GM18861 (cell line): Measurements from ENCODE around the gene ZFP82.
A peak's percentile ranks its signal among the peaks of the same experiment; 100 is the strongest.

Experiments
- ATAC-seq: cut with Tn5 transposase; IDR thresholded peaks from one replicate; pipeline ENCODE4 v1.9.1; 2021; ENCODE audit not compliant: unreplicated experiment

ZFP82 gene

DNA sequence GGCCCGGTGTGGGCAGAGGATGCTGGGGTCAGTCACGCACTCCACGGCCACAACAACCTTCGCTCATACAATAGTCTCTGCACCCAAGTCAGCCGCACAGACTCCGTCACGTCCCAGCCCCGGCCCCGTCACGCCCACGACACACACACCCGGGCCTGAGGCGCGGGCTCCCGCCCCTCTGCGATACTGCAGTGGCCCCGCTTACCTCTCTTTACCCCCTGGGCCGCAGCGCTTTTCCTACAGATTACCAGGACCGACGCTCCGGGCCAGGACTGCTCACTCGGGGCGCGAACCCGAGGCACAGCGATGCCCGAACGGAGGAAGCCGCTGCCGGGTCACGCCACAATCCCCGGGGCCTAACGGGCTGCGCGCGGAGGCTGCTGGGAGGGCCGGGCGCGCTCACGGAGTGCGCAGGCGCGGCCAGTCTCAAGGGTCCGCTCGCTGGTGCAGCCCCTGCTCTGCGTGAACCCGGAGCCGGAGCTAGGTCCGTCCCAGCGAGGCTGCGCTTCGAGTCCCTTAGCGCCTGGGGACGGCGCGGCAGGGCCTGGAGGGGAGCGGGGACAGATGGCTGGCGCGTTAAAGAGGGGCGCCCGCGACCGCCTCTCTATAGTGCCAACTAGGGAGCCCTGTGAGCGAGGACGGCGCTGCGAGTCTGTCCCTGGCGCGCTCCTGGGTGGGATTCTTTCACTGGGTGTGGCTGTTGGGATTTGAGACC lies at the start of gene ZFP82:
TSS of gene ZFP82 (minus strand) at position 358 of the 715 bp plus-strand sequence. CDS start 8,855 bp downstream, outside the sequence.
- peak; percentile 43 for ATAC-seq

DNA sequence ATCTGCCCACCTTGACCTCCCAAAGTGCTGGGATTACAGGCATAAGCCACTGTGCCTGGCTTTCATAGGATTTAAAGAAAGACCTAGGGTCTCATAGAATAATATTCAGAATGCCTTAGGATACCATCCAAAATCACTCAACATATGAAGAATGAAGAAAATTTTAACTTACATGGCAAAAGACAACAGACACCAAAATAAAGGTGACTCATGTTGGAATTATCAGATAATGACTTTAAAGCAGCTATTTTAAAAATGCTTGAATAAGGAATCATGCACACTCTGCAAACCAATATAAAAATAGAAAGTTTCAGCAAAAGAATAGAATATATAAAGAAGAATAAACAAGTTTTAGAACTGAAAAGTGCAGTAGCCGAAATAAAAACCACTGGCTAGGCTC lies 41.6 kb upstream of the ZFP82 start:
- no peak for ATAC-seq

DNA sequence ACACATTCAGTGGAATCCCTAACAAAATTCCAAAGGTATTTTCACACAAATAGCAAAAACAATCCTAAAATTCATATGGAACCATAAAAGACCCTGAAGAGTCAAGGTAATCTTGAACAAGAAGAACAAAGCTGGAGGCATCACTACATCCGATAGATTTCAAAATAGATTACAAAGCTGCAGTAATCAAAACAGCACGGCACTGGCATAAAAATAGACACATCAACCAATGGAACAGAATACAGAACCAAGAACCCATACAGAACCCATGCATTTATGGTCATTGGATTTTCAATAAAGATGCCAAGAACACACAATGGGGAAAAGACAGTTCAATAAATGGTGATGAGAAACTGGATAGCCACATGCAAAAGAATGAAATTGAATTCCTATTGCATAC lies 38.4 kb upstream of the ZFP82 start:
- no peak for ATAC-seq

DNA sequence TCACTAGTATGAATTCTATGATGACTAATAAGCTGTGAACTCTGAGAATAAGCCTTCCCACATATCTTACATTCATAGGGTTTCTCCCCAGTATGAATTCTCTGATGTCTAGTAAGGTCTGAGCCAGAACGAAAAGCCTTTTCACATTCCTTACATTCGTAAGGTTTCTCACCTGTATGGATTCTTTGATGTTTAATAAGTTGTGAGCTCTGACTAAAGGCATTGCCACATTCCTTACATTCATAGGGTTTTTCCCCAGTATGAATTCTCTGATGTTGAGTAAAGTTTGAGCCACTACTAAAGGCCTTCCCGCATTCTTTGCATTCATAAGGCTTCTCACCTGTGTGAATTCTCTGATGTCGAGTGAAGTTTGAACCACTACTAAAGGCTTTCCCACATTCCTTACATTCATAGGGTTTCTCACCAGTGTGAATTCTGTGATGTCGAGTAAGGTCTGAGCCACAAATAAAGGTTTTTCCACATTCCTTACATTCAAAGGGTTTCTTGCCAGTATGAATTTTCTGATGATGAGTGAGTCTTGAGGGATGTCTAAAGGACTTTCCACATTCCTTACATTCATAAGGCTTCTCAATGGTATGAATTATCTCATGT lies 30.7 kb upstream of the ZFP82 start:
- no peak for ATAC-seq

DNA sequence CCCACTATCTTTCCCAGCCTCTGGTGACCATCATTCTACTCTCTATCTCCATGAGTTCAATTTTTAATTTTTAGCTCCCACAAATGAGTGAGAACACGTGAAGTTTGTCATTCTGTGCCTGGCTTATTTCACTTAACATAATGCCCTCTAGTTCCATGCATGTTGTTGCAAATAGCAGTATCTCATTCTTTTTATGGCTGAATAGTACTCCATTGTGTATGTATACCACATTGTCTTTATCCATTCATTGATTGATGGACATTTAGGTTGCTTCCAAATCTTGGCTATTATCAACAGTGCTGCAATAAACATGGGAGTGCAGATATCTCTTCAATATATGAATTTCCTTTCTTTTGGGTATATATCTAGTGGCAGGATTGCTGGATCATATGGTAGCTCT lies 22.9 kb upstream of the ZFP82 start:
- ATAC-seq = no peak

DNA sequence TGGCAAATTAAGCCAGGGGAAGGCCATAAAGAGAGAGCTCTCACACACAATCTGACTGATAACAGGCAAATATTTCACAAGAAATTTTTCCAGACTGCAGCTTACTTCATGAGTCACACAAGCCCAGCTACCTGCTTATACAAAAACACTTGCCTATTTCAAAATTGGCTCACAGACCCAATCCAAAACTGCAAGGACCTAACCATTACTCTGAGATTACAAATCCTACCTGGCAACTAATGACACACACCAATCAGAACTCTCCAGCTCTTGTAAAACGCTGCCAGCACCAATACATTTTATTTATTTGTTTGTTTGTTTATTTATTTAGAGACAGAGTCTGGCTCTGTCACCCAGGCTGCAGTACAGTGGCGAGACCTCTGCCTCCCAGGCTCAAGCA lies 18.1 kb upstream of the ZFP82 start:
- ATAC-seq = no peak

DNA sequence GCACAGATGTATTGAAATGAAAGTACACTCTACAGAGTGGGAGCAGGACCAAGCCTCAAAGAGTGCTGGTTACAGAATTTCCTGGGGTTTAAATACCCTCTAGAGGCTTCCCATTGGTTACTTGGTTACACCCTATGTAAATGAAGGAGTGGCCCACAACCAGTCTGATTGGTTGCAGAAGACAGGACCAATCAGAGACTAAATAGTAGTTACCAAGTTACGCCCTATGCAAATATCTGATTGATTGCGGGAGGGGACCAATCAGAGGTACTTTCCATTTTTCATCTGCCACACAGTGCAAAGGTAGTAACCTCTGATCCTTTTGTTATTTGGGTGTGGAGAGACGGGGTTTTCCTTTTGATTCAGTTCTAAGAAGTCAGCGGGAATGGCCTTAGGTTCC lies 5.5 kb upstream of the ZFP82 start:
- no peak for ATAC-seq

DNA sequence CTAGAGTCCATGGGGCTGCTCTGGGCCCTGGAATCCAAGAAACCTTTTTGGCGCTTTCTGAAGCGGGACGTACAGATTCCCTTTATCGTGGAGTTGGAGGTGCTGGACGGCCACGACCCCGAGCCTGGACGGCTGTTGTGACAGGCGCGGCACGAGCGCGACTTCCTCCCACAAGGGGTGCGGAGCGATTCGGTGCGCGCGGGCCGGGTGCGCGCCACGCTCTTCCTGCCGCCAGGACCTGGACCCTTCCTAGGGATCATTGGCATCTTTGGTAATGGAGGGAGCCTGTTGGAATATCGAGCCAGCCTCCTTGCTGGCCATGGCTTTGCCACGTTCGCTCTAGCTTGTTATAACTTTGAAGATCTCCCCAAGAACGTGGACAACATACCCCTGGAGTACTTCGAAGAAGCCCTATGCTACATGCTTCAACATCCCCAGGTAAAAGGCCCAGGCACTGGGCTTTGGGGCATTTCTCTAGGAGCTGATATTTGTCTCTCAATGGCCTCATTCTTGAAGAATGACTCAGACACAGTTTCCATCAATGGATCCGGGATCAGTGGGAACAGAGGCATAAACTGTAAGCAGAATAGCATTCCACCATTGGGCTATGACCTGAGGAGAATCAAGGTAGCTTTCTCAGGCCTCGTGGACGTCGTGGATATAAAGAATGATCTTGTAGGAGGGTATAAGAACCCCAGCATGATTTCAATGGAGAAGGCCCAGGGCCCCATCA lies 3.5 kb upstream of the ZFP82 start:
- ATAC-seq = no peak

DNA sequence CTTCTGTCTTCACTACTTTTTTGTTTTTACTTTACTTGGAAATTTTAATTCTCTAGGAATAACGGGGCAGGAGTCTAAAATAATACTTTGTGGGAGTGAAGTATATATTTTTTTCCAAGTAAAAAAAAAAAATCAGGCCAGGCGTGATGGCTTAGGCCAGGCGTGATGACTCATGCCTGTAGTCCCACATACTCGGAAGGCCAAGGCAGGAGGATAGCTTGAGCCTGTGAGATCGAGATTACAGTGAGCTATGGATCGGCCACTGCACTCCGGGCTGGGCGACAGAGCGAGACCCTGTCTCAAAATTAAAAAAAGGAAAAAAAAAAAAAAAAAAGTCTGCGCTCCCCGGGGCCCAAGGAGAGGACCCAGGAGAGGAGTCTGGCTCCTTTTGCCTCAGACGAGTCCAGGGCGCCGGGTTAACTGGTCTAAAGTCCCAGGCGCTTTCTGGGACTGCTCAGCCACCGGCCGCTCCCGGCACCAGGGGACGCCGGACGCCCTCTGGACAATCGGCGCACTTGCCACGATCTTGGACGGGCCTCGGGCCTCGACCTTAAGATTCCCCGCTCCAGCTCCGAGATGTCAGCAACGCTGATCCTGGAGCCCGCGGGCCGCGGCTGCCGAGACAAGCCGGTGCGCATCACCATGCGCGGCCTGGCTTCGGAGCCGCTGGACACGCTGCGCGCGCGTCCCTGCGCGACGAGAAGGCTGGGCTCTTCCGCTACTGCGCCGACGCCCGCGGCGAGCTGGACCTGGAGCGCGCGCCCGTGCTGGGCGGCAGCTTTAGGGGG lies 2.7 kb upstream of the ZFP82 start:
- ATAC-seq = no peak

DNA sequence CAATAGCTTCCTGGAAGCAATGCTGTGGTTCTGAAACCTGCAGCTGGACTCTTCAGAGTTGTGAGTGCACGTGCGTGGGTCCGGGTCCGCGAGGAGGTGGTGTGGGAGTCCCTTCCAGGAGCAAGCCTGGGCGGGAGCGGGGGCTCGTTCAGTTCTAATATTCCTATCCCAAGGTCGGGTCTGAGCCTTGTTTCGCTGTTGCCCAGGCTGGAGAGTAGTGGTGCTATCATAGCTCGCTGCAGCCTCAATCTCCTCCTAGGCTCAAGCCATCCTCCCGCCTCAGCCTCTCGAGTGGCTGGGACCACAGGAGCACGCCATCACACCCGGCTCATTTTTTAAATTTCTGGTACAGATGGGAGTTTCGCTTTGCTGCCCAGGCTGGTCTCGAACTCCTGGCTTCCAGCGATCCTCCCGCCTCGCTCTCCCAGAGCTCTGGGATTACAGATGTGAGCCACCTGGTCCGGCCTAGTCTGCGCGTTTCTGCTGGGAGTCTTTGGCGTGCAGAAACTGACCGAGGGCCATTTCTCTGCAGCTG lies 625 bp downstream of the ZFP82 start:
- no peak for ATAC-seq

DNA sequence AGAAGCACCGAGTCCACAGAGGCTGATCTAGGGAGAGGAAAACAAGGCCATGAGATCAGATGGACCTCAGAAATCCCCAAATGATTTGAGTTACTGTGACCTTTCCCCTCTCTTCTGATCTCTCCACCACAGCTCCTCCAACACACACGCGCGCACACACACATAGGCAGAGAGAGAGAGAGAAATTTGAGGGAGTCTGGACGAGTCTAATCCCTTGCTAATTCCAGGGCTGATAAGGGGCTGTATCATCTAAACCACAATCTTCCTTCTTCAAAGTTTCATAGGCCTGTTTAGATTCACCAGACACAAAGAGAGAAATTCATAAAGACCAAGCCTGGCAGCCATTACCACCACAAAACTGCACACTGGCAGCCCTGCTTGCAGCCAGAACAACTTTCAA lies 8.6 kb downstream of the ZFP82 start:
- ATAC-seq = no peak

DNA sequence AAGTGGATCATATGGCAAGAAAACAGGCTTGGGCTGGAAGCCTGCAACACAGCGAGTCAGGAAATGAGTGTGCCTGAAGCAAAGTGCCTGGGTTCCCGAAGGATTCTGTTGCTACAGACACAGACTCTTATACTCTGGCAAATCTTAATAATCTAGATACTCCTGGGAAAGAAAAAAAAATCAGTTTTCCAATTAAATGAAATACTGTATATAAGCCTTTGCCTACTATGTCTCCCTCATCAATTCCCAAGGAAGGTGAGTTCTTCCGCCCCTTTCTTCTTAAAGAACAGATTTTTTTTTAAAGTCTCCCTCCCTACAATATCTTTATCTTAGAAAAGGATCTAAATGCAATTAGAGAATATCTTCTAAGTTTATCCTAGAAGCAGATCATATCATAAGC lies 10.3 kb downstream of the ZFP82 start:
- ATAC-seq = no peak

DNA sequence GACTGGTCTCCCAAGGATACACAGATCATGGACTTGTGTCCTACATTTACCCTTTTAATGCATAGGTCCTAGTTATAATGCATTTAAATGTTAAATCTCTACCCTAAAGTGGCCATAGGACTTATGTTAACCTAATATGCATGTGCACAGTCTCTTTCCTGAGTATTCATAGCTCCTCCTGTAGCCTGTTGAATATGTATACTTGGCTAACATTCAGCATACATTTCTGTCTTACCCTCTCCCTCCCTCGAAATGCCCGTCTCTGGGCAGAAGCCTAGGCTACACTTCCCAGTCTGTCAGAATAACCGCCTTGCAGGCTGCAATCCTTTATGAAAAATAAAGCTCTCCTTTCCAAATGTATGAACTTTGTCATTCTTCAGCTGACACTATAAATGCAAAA lies 13.9 kb downstream of the ZFP82 start:
- no peak for ATAC-seq

DNA sequence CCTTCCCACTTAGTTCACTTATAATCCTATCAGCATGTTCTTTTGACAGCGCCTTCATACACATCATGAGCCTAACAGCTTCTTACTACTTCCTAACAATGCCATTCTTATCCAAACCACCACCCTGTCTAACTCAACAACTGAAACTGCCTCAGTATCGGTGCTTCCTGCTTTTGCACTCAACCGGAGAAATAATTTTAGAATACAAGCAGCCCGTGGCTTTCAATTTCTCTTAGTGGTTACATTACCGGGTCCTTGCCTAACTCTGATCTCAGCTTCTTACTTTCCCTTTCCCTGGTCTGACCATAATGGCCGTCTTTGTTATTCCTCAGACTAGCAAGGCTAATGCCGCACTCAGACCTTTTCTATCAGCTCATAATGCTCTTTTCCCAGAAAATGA lies 17.0 kb downstream of the ZFP82 start:
- ATAC-seq = no peak

DNA sequence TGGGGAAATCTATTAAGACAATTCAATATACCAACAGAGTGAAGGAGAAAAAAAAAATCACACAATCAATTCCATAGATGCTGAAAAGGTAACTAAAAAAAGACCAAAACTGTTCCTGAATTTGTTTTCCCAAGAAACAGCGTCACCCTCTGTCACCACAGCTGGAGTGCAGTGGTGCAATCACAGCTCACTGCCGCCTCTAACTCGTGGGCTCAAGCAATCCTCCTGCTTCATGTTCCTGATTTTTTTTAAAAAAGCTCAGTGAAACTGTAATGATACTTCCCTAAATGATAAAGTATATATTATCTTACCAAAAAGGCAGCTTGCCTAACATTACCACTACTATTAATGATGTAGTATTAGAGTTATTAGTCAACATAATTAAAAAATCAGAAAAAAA lies 19.9 kb downstream of the ZFP82 start:
- ATAC-seq = no peak

DNA sequence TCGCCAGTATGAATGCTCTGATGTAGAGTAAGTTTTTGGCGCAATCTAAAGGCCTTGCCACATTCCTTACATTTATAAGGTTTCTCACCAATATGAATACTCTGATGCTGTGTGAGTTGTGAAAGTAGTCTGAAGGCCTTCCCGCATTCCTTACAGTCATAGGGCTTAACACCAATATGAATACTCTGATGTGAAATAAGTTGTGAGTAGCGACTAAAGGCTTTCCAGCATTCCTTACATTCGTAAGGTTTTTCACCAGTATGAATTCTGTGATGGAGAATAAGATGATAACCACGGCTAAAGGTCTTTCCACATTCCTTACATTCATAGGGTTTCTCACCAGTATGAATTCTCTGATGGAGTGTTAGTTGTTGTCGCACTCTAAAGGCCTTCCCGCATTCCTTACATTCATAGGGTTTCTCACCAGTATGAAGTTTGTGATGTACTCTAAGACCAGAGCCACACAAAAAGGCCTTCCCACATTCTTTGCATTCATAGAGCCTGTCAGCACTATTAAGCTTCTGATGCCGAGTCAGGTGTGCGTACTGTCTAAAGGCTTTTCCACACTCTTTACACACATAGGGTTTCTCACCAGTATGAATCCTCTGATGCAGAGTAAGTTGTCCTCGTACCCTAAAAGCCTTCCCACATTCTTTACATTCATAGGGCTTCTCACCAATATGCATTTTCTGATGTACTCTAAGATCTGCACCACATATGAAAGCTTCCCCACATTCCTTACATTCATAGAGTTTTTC lies 25.3 kb downstream of the ZFP82 start:
- ATAC-seq = no peak

DNA sequence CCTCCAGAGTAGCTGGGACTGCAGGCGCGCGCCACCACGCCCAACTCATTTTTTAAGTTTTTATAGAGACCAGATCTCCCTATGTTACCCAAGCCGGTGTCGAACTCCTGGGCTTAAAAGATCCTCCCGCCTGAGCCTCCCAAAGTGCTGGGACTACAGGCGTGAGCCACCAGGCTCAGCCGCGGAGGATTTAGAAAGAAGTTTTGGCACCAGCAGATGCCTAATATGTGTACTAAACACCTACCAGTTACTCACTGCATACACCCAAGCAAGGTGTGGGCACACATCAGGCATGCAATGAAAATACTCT lies 39.0 kb downstream of the ZFP82 start:
- ATAC-seq = no peak

DNA sequence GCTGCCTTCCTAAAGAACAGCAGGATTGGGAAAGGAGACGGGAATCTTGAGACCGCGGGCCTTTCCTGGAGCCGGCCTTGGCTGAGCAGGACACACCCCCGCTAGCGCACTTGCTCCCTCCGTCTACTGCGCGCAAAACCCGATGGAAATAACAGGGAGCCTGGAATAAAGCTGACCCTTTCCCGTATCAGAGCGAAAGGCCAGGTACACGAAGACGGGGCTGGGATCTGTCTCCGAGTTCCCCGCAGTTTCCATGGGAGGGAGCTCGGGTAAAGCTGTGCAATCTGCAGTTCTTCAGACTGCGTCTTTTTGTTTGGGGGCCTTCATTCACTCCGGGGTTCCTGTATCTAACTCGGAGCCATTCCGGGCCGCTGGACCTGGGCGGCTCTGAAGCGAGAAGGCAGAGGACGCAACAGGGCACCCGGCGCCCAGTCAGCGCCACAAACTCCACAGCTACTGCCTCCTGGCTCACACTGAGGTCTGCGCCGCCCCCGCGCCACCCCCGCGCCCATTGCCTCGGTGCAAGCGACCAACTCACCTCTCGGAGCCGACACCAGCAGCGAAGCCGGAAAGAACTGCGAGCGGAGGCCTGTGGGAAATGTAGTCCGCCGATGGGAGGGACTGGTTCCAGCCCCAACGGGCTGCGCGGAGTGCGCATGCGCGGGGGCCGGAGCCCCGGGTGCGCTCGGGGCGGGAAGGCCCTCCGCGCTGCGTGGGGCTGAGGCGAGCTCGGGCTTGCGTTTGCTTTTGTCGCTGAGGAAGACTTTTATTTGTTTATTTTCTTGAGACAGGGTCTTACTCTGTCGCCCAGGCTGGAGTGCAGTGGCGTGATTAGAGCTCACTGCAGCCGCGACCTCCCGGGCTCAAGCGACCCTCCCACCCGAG lies 39.6 kb downstream of the ZFP82 start, which contains the start of gene ZFP14:
TSS of gene ZFP14 (minus strand) at position 577 of the 885 bp plus-strand sequence. CDS start 11,309 bp downstream, outside the sequence.
- ATAC-seq = peak; percentile 96

DNA sequence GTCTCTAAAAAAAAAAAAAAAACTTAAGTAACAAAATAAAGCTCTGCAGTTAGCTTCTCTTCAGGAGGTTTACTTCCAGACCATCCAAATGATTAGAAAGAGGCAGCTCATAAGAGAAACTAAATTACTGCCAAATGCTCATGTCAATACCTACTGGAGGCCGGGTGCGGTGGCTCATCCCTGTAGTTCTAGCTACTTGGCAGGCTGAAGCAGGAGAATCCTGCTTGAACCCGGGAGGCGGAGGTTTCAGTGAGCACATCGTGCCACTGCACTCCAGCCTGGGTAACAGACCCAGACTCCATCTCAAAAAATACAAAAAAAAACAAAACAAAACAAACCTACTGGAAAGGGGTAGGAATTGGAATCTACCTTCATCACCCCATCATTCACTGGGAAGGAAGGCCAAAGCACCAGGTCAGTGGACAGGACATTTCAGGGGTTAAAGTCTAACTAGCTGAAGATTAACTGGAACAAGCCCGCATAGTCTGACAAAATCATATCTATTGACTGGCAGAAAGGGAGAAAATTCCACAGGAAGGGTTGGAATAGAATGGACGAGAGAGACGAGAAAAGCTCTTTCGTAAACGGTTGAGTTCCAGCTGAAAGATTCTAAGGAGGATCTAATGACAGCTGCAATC lies 40.8 kb downstream of the ZFP82 start:
- no peak for ATAC-seq
